SK-N-MC (cell line): Measurements from ENCODE around the gene ADCY2.

Source experiments
- EZH2 ChIP-seq: fragments of 200-600 bp; sonication (generic); IDR thresholded peaks from one replicate; pipeline ENCODE4 v1.6.1; 2017; ENCODE audit warnings: antibody characterized with exemption
- POLR2AphosphoS5 ChIP-seq: IDR thresholded peaks from 2 replicates; pipeline ENCODE4 v1.6.1; 2012; ENCODE audit warnings: mild to moderate bottlenecking, low read depth, low read length, borderline replicate concordance

DNA sequence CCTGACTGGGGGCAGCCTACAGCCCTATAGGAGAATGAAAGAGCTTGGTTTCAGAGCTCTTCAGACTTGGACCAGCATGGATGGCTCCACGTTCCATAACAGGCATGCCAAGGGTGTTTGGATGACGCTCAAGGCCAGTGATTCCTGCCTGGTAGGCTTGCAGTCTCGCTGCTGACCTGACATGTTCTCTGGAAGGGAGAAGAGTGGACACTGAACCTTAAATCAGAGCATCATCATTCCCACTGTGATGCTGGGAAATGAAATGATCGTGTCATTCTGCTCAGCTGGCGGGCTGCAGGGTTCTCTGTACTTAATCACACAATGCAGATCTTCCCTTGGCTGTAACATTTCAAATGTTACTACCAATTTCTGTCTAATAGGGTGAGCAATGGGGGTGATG is 398.0 kb downstream of the ADCY2 start:
- no peak for TF ChIP-seq POLR2AphosphoS5
- TF ChIP-seq EZH2 = no peak
